HEK293 (cell line): Measurements from ENCODE around the gene CLCN7.

Source experiments
- KLF10 ChIP-seq: fragments of 450-650 bp; IDR thresholded peaks from 2 replicates; pipeline ENCODE4 v1.5.1; 2018; ENCODE audit warnings: missing biosample characterization, mild to moderate bottlenecking, missing genetic modification characterization
- KLF16 ChIP-seq: fragments of 450-650 bp; formaldehyde crosslinking; IDR thresholded peaks from 2 replicates; pipeline ENCODE4 v1.5.1; 2017; ENCODE audit warnings: missing biosample characterization, missing genetic modification characterization
- KLF7 ChIP-seq: fragments of 450-650 bp; formaldehyde crosslinking; IDR thresholded peaks from 2 replicates; pipeline ENCODE4 v1.5.1; 2016; ENCODE audit warnings: missing biosample characterization, missing genetic modification characterization, borderline replicate concordance
- KLF8 ChIP-seq: fragments of 450-650 bp; formaldehyde crosslinking; IDR thresholded peaks from 2 replicates; pipeline ENCODE4 v1.5.1; 2016; ENCODE audit warnings: missing biosample characterization, missing genetic modification characterization
- KLF9 ChIP-seq: fragments of 450-650 bp; formaldehyde crosslinking; IDR thresholded peaks from 2 replicates; pipeline ENCODE4 v1.5.1; 2016; ENCODE audit warnings: missing biosample characterization, missing genetic modification characterization, low read depth
- PRDM1 ChIP-seq: fragments of 450-650 bp; formaldehyde crosslinking; IDR thresholded peaks from 2 replicates; pipeline ENCODE4; 2016; ENCODE audit warnings: missing biosample characterization, missing genetic modification characterization
- SCRT2 ChIP-seq: fragments of 450-650 bp; formaldehyde crosslinking; IDR thresholded peaks from 2 replicates; pipeline ENCODE4 v1.5.1; 2016; ENCODE audit warnings: missing biosample characterization, missing genetic modification characterization
- SP2 ChIP-seq: fragments of 450-650 bp; formaldehyde crosslinking; IDR thresholded peaks from 2 replicates; pipeline ENCODE4 v1.5.1; 2016; ENCODE audit warnings: missing biosample characterization, missing genetic modification characterization
- SP3 ChIP-seq: fragments of 450-650 bp; formaldehyde crosslinking; IDR thresholded peaks from 2 replicates; pipeline ENCODE4 v1.5.1; 2016; ENCODE audit warnings: missing biosample characterization, missing genetic modification characterization
- ZEB2 ChIP-seq: fragments of 450-650 bp; formaldehyde crosslinking; IDR thresholded peaks from 2 replicates; pipeline ENCODE4 v1.5.1; 2016; ENCODE audit warnings: missing biosample characterization, missing genetic modification characterization
- ZFHX2 ChIP-seq: fragments of 450-650 bp; formaldehyde crosslinking; conservative IDR thresholded peaks from 2 replicates; pipeline ENCODE4 v1.5.1; 2016; ENCODE audit warnings: missing biosample characterization, missing genetic modification characterization
- ZNF335 ChIP-seq: fragments of 450-650 bp; formaldehyde crosslinking; conservative IDR thresholded peaks from 2 replicates; pipeline ENCODE4 v1.5.1; 2016; ENCODE audit warnings: missing biosample characterization, missing genetic modification characterization
- ZNF341 ChIP-seq: fragments of 450-650 bp; formaldehyde crosslinking; IDR thresholded peaks from 2 replicates; pipeline ENCODE4; 2016; ENCODE audit warnings: low read depth, missing biosample characterization, missing genetic modification characterization
- ZNF423 ChIP-seq: fragments of 450-650 bp; formaldehyde crosslinking; IDR thresholded peaks from 2 replicates; pipeline ENCODE4 v1.5.1; 2016; ENCODE audit warnings: missing biosample characterization, missing genetic modification characterization
- ZNF473 ChIP-seq: fragments of 450-650 bp; formaldehyde crosslinking; IDR thresholded peaks from 2 replicates; pipeline ENCODE4 v1.5.1; 2017; ENCODE audit warnings: missing biosample characterization, missing genetic modification characterization
- ZNF792 ChIP-seq: fragments of 450-650 bp; formaldehyde crosslinking; IDR thresholded peaks from 2 replicates; pipeline ENCODE4 v1.5.1; 2016; ENCODE audit warnings: missing biosample characterization, missing genetic modification characterization
- ZSCAN23 ChIP-seq: fragments of 450-650 bp; formaldehyde crosslinking; IDR thresholded peaks from 2 replicates; pipeline ENCODE4 v1.5.1; 2016; ENCODE audit warnings: missing biosample characterization, missing genetic modification characterization
- TF ChIP-seq, protein P1 (sequence below): fragments of 450-650 bp; formaldehyde crosslinking; IDR thresholded peaks from 2 replicates; pipeline ENCODE4 v1.5.1; 2016; ENCODE audit warnings: missing biosample characterization, missing genetic modification characterization
- TF ChIP-seq, protein P2 (sequence below): fragments of 450-650 bp; formaldehyde crosslinking; IDR thresholded peaks from 2 replicates; pipeline ENCODE4 v1.5.1; 2016; ENCODE audit warnings: missing biosample characterization, missing genetic modification characterization
- TF ChIP-seq, protein P3 (sequence below): fragments of 450-650 bp; formaldehyde crosslinking; optimal IDR thresholded peaks from 2 replicates; pipeline ENCODE3; 2016; ENCODE audit warnings: missing biosample characterization, mild to moderate bottlenecking, missing genetic modification characterization
- TF ChIP-seq, protein P4 (sequence below): fragments of 450-650 bp; formaldehyde crosslinking; IDR thresholded peaks from 2 replicates; pipeline ENCODE4 v1.5.1; 2016; ENCODE audit warnings: missing biosample characterization, missing genetic modification characterization, borderline replicate concordance
- TF ChIP-seq, protein P5 (sequence below): fragments of 450-650 bp; formaldehyde crosslinking; IDR thresholded peaks from 2 replicates; pipeline ENCODE4 v1.5.1; 2016; ENCODE audit warnings: missing biosample characterization, missing genetic modification characterization

The CLCN7 gene

DNA sequence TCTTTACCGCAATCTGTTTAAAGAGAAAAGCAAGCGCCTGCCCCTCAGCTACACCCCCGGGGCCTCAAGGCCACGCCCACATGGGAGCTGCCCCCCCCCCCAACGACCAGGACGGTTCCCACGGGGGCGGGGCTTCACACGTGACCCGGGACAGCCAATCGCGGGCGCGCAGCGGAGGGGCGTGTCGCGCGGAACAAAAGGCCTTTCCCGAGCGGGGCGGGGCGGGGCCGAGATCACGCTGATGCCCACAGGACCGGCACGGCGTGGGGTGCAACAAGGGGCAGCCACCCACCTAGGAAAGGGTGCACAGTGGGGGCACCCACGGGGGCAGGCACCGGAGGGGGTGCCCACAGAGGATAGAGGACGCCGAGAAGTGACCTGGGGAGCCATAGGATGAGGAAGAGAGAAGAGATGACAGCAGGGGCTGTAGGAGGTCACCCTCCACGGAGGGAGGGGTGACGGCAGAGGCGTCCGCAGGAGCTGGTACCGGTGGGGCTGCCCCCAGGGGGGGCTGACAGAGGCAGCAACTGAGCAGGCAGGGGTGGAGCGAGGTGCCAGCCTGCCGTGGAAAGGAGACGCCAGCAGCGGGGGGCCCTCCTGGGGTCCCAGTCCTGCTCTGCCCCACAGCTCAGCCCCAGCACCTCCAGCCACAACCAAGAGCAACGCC lies 66.5 kb downstream of the CLCN7 start (continued):
- TF ChIP-seq, protein P1, sequence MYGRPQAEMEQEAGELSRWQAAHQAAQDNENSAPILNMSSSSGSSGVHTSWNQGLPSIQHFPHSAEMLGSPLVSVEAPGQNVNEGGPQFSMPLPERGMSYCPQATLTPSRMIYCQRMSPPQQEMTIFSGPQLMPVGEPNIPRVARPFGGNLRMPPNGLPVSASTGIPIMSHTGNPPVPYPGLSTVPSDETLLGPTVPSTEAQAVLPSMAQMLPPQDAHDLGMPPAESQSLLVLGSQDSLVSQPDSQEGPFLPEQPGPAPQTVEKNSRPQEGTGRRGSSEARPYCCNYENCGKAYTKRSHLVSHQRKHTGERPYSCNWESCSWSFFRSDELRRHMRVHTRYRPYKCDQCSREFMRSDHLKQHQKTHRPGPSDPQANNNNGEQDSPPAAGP, result 0 out of 2 replicates have a peak, but pooled peaks have one; percentile 47
- peak; percentile 82 for TF ChIP-seq ZNF423 (tag by site-specific recombination)
- TF ChIP-seq PRDM1, result no peak
- 0 out of 2 replicates have a peak, but pooled peaks have one; percentile 17 for TF ChIP-seq ZEB2 (tag by site-specific recombination)
- TF ChIP-seq ZSCAN23 (tag by site-specific recombination), result no peak
- no peak for TF ChIP-seq ZNF792 (tag by site-specific recombination)
- TF ChIP-seq KLF10, result peak; percentile 99
- no peak for TF ChIP-seq KLF7 (tag by site-specific recombination)
- peak; percentile 88 for TF ChIP-seq SP2 (tag by site-specific recombination)
- TF ChIP-seq, protein P2, sequence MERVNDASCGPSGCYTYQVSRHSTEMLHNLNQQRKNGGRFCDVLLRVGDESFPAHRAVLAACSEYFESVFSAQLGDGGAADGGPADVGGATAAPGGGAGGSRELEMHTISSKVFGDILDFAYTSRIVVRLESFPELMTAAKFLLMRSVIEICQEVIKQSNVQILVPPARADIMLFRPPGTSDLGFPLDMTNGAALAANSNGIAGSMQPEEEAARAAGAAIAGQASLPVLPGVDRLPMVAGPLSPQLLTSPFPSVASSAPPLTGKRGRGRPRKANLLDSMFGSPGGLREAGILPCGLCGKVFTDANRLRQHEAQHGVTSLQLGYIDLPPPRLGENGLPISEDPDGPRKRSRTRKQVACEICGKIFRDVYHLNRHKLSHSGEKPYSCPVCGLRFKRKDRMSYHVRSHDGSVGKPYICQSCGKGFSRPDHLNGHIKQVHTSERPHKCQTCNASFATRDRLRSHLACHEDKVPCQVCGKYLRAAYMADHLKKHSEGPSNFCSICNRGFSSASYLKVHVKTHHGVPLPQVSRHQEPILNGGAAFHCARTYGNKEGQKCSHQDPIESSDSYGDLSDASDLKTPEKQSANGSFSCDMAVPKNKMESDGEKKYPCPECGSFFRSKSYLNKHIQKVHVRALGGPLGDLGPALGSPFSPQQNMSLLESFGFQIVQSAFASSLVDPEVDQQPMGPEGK, result peak; percentile 98
- TF ChIP-seq, protein P3, sequence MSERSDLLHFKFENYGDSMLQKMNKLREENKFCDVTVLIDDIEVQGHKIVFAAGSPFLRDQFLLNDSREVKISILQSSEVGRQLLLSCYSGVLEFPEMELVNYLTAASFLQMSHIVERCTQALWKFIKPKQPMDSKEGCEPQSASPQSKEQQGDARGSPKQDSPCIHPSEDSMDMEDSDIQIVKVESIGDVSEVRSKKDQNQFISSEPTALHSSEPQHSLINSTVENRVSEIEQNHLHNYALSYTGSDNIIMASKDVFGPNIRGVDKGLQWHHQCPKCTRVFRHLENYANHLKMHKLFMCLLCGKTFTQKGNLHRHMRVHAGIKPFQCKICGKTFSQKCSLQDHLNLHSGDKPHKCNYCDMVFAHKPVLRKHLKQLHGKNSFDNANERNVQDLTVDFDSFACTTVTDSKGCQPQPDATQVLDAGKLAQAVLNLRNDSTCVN, result peak; percentile 32
- TF ChIP-seq, protein P4, sequence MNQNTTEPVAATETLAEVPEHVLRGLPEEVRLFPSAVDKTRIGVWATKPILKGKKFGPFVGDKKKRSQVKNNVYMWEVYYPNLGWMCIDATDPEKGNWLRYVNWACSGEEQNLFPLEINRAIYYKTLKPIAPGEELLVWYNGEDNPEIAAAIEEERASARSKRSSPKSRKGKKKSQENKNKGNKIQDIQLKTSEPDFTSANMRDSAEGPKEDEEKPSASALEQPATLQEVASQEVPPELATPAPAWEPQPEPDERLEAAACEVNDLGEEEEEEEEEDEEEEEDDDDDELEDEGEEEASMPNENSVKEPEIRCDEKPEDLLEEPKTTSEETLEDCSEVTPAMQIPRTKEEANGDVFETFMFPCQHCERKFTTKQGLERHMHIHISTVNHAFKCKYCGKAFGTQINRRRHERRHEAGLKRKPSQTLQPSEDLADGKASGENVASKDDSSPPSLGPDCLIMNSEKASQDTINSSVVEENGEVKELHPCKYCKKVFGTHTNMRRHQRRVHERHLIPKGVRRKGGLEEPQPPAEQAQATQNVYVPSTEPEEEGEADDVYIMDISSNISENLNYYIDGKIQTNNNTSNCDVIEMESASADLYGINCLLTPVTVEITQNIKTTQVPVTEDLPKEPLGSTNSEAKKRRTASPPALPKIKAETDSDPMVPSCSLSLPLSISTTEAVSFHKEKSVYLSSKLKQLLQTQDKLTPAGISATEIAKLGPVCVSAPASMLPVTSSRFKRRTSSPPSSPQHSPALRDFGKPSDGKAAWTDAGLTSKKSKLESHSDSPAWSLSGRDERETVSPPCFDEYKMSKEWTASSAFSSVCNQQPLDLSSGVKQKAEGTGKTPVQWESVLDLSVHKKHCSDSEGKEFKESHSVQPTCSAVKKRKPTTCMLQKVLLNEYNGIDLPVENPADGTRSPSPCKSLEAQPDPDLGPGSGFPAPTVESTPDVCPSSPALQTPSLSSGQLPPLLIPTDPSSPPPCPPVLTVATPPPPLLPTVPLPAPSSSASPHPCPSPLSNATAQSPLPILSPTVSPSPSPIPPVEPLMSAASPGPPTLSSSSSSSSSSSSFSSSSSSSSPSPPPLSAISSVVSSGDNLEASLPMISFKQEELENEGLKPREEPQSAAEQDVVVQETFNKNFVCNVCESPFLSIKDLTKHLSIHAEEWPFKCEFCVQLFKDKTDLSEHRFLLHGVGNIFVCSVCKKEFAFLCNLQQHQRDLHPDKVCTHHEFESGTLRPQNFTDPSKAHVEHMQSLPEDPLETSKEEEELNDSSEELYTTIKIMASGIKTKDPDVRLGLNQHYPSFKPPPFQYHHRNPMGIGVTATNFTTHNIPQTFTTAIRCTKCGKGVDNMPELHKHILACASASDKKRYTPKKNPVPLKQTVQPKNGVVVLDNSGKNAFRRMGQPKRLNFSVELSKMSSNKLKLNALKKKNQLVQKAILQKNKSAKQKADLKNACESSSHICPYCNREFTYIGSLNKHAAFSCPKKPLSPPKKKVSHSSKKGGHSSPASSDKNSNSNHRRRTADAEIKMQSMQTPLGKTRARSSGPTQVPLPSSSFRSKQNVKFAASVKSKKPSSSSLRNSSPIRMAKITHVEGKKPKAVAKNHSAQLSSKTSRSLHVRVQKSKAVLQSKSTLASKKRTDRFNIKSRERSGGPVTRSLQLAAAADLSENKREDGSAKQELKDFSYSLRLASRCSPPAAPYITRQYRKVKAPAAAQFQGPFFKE (tag by site-specific recombination), result no peak
- TF ChIP-seq KLF9, result peak; percentile 100
- peak; percentile 94 for TF ChIP-seq SP3 (tag by site-specific recombination)
- no peak for TF ChIP-seq ZNF473 (tag by site-specific recombination)
- peak; percentile 69; the same call in 1 of the 2 replicates for TF ChIP-seq KLF8 (tag by site-specific recombination)
- TF ChIP-seq ZNF341 (tag by site-specific recombination), result peak; percentile 97
- TF ChIP-seq, protein P5, sequence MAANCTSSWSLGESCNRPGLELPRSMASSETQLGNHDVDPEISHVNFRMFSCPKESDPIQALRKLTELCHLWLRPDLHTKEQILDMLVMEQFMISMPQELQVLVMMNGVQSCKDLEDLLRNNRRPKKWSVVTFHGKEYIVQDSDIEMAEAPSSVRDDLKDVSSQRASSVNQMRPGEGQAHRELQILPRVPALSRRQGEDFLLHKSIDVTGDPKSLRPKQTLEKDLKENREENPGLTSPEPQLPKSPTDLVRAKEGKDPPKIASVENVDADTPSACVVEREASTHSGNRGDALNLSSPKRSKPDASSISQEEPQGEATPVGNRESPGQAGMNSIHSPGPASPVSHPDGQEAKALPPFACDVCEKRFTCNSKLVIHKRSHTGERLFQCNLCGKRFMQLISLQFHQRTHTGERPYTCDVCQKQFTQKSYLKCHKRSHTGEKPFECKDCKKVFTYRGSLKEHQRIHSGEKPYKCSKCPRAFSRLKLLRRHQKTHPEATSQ (tag by site-specific recombination), result no peak
- TF ChIP-seq SCRT2, result peak; percentile 23; the same call in 1 of the 2 replicates
- peak; percentile 90 for TF ChIP-seq ZNF335 (tag by site-specific recombination)
- peak; percentile 95 for TF ChIP-seq ZFHX2
- peak; percentile 95 for TF ChIP-seq KLF16 (tag by site-specific recombination)
